GM12872 (cell line): ENCODE data around the gene TANGO2.

Experiments
- TF ChIP-seq, protein P1 (sequence below): IDR thresholded peaks from 3 replicates; pipeline ENCODE4 v1.5.1; 2011; ENCODE audit warnings: low read depth, mild to moderate bottlenecking, low read length, moderate library complexity; ENCODE audit not compliant: insufficient read depth

TANGO2 gene

DNA sequence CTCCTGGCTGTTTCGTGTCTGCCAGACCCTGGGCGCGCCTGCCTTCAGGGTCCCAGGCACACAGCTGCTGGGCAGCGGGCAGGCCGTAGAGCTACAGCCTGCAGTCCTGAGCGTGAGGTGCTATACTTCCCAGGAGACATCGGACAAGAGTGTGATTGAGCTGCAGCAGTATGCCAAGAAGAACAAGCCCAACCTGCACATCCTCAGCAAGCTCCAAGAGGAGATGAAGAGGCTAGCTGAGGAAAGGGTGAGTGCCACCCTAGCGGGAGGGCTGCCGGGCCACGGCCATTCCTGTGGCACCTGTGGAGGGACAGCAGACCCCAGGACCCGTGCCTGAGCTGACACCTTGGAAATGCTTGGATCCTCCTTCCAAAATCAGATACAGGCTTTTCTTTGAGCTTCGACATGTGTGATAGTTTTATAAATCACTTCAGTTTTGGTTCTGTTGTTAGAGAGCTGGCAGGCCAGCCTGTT, 87.9 kb downstream of the TANGO2 start:
- TF ChIP-seq, protein P1, sequence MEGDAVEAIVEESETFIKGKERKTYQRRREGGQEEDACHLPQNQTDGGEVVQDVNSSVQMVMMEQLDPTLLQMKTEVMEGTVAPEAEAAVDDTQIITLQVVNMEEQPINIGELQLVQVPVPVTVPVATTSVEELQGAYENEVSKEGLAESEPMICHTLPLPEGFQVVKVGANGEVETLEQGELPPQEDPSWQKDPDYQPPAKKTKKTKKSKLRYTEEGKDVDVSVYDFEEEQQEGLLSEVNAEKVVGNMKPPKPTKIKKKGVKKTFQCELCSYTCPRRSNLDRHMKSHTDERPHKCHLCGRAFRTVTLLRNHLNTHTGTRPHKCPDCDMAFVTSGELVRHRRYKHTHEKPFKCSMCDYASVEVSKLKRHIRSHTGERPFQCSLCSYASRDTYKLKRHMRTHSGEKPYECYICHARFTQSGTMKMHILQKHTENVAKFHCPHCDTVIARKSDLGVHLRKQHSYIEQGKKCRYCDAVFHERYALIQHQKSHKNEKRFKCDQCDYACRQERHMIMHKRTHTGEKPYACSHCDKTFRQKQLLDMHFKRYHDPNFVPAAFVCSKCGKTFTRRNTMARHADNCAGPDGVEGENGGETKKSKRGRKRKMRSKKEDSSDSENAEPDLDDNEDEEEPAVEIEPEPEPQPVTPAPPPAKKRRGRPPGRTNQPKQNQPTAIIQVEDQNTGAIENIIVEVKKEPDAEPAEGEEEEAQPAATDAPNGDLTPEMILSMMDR, result no peak

GRCh38 chr22:20109411-20110358, 88.8 kb downstream of the TANGO2 start:
- TF ChIP-seq, protein P1, result no peak

DNA sequence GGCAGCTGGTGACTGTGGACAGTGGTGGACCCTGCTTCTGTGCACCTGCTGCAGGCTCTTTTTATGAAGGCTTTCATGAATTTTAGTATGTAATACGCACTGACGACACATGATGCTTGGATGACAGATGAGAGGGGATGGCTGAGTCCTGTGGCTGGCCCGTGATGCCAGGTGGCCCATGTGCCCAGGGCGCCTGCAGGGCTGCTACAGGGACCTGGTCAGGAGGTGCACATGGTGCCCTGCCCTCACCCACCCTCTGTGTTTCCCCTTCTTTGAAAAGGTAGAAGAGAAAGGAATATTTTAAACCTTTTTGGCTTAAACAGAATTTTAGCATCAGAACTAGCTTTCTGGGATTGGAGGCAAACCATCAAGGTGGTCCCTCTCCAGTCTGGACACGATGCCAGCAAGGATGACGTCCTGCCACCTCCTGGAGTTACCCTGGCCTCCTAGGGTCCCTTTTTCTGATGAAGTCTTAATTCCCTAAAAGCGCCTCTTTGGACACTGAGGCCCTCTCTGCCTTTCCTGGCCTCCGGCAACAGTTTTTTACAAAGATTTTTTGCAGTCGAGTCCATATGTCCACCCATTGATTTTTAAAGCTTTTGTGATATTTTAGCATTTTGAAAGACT, 89.6 kb downstream of the TANGO2 start:
- TF ChIP-seq, protein P1, result no peak

DNA sequence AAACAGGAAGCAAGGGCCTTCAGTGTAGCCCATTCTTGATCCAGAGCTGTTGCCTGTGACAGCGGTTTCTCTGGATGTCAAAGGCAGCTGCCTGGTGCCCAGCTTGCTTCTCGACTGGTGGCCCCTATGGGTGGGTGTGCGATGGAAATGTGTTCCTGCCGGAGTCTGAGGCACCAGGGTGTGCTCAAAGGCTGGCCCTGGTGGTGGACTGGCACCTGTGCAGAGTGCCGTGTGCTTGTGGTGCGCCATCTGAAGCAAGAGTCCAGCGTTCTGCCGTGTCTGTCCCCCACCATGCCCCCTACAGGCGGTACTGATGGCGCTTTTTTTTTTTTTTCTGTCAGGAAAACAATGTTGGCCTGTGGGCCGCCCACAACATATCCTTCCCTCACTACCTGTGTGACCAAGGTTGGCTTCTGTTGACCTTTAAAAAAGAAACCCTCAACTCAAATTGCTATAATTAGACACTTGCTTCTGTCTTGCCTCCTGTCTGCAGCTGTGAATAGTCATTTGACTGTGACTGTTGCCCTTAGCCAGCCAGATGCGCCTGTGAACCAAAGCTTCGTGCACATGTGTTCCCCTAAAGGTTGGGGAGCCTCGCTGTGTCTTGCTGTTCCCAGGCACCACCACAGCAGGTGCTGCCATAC, 90.3 kb downstream of the TANGO2 start:
- TF ChIP-seq, protein P1, result peak; percentile 69

GRCh38 chr22:20111689-20112622, 91.0 kb downstream of the TANGO2 start:
- TF ChIP-seq, protein P1, result no peak

DNA sequence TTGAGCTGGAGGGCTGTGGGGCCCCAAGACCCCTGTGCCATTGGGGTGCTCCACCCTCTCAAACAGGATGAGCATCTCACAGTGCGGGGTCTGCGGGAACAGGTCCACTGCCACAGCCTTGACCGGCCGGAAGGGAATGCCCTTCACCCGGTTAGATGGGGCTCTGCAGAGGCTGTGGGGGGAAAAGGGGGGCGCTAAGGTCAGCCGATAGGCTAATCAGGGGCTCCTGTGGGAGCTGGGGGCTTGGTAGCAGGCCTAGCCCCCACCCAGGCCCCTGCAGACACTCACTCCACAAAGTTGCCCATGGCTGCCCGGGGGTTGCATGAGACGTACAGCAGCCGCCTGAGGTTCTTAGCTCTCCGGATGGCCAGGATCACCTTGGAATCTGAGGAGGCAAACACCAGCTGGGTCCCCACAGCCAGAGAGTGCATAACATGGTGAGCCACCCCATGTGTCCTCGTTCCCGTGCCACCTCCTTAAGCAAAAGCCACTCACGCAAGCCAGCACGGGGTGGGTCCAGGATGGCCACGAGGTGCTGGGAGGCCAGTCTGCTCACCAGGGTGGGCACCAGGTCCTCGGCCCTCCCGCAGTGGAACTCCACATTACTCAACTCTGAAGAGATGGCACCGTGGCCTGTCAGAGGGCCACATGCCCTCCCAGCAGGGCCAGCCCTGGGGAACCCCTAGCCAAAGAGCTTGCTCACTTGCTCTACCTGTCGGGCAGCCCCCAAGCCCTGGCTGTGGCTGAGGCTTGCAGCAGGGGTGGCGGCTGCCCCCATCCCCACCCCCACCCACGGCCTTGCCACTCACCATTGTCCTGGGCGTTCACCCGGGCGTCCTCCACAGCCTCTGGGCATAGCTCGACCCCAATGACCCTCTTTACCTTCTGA, 92.0 kb downstream of the TANGO2 start:
- TF ChIP-seq, protein P1, result no peak
